Peyer's patch (tissue), 4 donors: ENCODE results near the gene PEX10. TPM values are rescaled to one million over a fixed set of nuclear protein-coding genes. Genes with fewer than 3 reads are reported as not detected.

Experiments
- DNase-seq, 3 donors: peaks; one replicate each; pipeline ENCODE4 v3.0.0-alpha.2; 2017 to 2019
- H3K27ac ChIP-seq, 4 donors: fragments of 200-600 bp; sonication (generic); one replicate each; pipeline ENCODE4 v1.5.1; 2016 to 2019
- H3K27me3 ChIP-seq, 2 donors: fragments of 200-600 bp; sonication (generic); one replicate each; pipeline ENCODE4 v1.5.1; 2019
- H3K36me3 ChIP-seq, 3 donors: fragments of 200-600 bp; sonication (generic); one replicate each; pipeline ENCODE4 v1.5.1; 2016 to 2019
- H3K4me1 ChIP-seq, 4 donors: fragments of 200-600 bp; sonication (generic); one replicate each; pipeline ENCODE4 v1.5.1; 2016 to 2019
- H3K4me3 ChIP-seq, 4 donors: fragments of 200-600 bp; sonication (generic); 1 replicate in 3 of 4; 2 replicates in 1 of 4; pipeline ENCODE4 v1.5.1; 2016 to 2019; ENCODE audit warnings: mild to moderate bottlenecking in 1 of 4
- H3K9me3 ChIP-seq, 4 donors: fragments of 200-600 bp; sonication (generic); one replicate each; pipeline ENCODE4 v1.5.1; 2016 to 2019; ENCODE audit warnings: mild to moderate bottlenecking in 1 of 4
- CTCF ChIP-seq, 6 experiments: fragments of 450-650 bp in 4 of 6; fragments of 200-600 bp in 2 of 6; sonication (generic) in 1 of 6; IDR thresholded peaks; one replicate each; pipeline ENCODE4 v1.5.1; 2017 to 2019; ENCODE audit warnings: antibody characterized with exemption in 6 of 6, mild to moderate bottlenecking in 3 of 6, moderate library complexity in 1 of 6
- POLR2A ChIP-seq, 2 donors: fragments of 450-650 bp; IDR thresholded peaks; one replicate each; pipeline ENCODE4 v1.5.1; 2017; ENCODE audit warnings: antibody characterized with exemption in 2 of 2, mild to moderate bottlenecking in 2 of 2, moderate library complexity in 2 of 2
- total RNA-seq, 4 donors: library from RNA; depleted of rRNA; stranded (reverse); fragments of >200 nt; gene quantifications; one replicate each; pipeline ENCODE4 v1.1.0, GENCODE V29; 2016

The PEX10 gene
- total RNA-seq, 4 donors from 2014 or later, result 16.9 to 29.6 (median 19.9) TPM

- Histone ChIP-seq H3K4me1 (no peaks in the 10 kb centered on the region), H3K4me3 (no peak overlapping the region), H3K9me3 (peaks cover 0 to 10% (median 0%) of the 10 kb centered on the region in 4 donors), H3K27ac (no peak overlapping the region), H3K36me3 (no peaks in the 10 kb centered on the region), H3K27me3 (no peaks in the 10 kb centered on the region)
- TF ChIP-seq CTCF (IDR thresholded peaks at IDR 0.05) (no peak), POLR2A (IDR thresholded peaks at IDR 0.05) (no peak)
- DNase-seq, result no peak
Observed at GRCh38 chr1:2431103-2431502, 18.7 kb upstream of the PEX10 start.

- peak overlapping the region in 2 of 4 donors; percentile 27 to 77 for H3K27ac ChIP-seq
- no peak for TF ChIP-seq CTCF (IDR thresholded peaks at IDR 0.05)
- peak in 1 of 2 donors; percentile 17 for TF ChIP-seq POLR2A (IDR thresholded peaks at IDR 0.05)
- H3K27me3 ChIP-seq, result no peaks in the 10 kb centered on the region
- peaks cover 0 to 10% (median 0%) of the 10 kb centered on the region in 4 donors for H3K9me3 ChIP-seq
- DNase-seq, result peak in 2 of 3 donors; percentile 77 to 80
- no peaks in the 10 kb centered on the region for H3K36me3 ChIP-seq
- H3K4me1 ChIP-seq, result no peaks in the 10 kb centered on the region
- H3K4me3 ChIP-seq, result no peak overlapping the region
Observed at GRCh38 chr1:2430592-2430973, 18.2 kb upstream of the PEX10 start.

GRCh38 chr1:2429780-2430591, 17.6 kb upstream of the PEX10 start:
- H3K27me3 ChIP-seq, result no peaks in the 10 kb centered on the region

GRCh38 chr1:2428490-2428889, 16.1 kb upstream of the PEX10 start:
- H3K4me3 ChIP-seq, result no peak overlapping the region

More at GRCh38 chr1:2429780-2430591, 17.6 kb upstream of the PEX10 start:
- DNase-seq, result no peak
- H3K4me1 ChIP-seq, result no peaks in the 10 kb centered on the region
- TF ChIP-seq CTCF (IDR thresholded peaks at IDR 0.05) (peak in 4 of 6 experiments; percentile 31 to 63 (median 44)), POLR2A (IDR thresholded peaks at IDR 0.05) (no peak)
- H3K9me3 ChIP-seq, result peaks cover 0 to 10% (median 0%) of the 10 kb centered on the region in 4 donors
- no peak overlapping the region for H3K4me3 ChIP-seq
- H3K36me3 ChIP-seq, result no peaks in the 10 kb centered on the region
- peak overlapping the region in 2 of 4 donors; percentile 27 to 77 for H3K27ac ChIP-seq

GRCh38 chr1:2427976-2428375, 15.6 kb upstream of the PEX10 start:
- TF ChIP-seq POLR2A (IDR thresholded peaks at IDR 0.05), result no peak
- TF ChIP-seq CTCF (IDR thresholded peaks at IDR 0.05), result no peak

More at GRCh38 chr1:2428490-2428889, 16.1 kb upstream of the PEX10 start:
- TF ChIP-seq CTCF (IDR thresholded peaks at IDR 0.05) (no peak), POLR2A (IDR thresholded peaks at IDR 0.05) (no peak)
- Histone ChIP-seq H3K27me3 (no peaks in the 10 kb centered on the region), H3K36me3 (no peaks in the 10 kb centered on the region), H3K9me3 (peaks cover 0 to 11% (median 1%) of the 10 kb centered on the region in 4 donors), H3K4me1 (no peaks in the 10 kb centered on the region), H3K27ac (no peak overlapping the region)
- no peak for DNase-seq

More at GRCh38 chr1:2427976-2428375, 15.6 kb upstream of the PEX10 start:
- Histone ChIP-seq H3K36me3 (no peaks in the 10 kb centered on the region), H3K4me3 (no peak overlapping the region), H3K9me3 (peaks cover 0 to 14% (median 4%) of the 10 kb centered on the region in 4 donors), H3K27ac (no peak overlapping the region), H3K27me3 (no peaks in the 10 kb centered on the region), H3K4me1 (no peaks in the 10 kb centered on the region)
- no peak for DNase-seq
